Mucosa of stomach (tissue), 1 donor: Measurements from ENCODE around the gene LCP1.

Experiments used
- H3K27me3 ChIP-seq: one replicate; pipeline ENCODE4 v1.7.0; 2013; ENCODE audit warnings: mild to moderate bottlenecking, low read length; ENCODE audit not compliant: control insufficient read depth, insufficient read depth
- H3K36me3 ChIP-seq: one replicate; pipeline ENCODE4 v1.7.0; 2013; ENCODE audit warnings: low read length; ENCODE audit not compliant: control insufficient read depth, insufficient read depth
- H3K4me1 ChIP-seq: one replicate; pipeline ENCODE4 v1.7.0; 2013; ENCODE audit warnings: mild to moderate bottlenecking, low read length; ENCODE audit not compliant: control insufficient read depth, insufficient read depth
- H3K4me3 ChIP-seq: one replicate; pipeline ENCODE4 v1.7.0; 2013; ENCODE audit warnings: low read length
- H3K9ac ChIP-seq: one replicate; pipeline ENCODE4 v1.7.0; 2013; ENCODE audit warnings: mild to moderate bottlenecking, low read length, moderate library complexity
- H3K9me3 ChIP-seq: one replicate; pipeline ENCODE4 v1.7.0; 2013; ENCODE audit warnings: mild to moderate bottlenecking, low read length, moderate library complexity; ENCODE audit not compliant: control insufficient read depth
- donor health status: Pancreatic carcinoma.

LCP1 gene

DNA sequence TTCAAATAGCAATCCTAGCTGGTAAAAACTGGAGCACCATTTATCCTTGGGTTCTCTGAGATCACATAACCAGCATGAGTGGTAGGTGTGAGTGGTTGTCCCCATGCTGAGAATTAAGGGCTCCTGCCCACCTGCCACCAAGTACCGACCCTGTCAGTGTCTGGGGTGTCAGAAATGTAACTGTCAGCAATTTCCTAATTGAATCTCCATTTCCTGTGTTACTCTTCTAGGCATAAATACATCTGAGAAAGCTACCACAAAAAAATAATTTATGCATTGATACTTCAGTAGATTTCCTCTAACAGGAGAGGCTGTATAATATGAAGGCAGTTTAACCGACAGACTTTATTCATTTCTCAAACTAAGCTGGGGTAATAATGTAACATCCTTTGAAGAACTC lies 102.2 kb downstream of the LCP1 start:
- no peak overlapping the region for H3K9ac ChIP-seq
- no peaks in the 10 kb centered on the region for H3K9me3 ChIP-seq
- no peaks in the 10 kb centered on the region for H3K4me1 ChIP-seq
- H3K36me3 ChIP-seq, result no peaks in the 10 kb centered on the region
- H3K27me3 ChIP-seq, result no peaks in the 10 kb centered on the region
- no peak overlapping the region for H3K4me3 ChIP-seq

DNA sequence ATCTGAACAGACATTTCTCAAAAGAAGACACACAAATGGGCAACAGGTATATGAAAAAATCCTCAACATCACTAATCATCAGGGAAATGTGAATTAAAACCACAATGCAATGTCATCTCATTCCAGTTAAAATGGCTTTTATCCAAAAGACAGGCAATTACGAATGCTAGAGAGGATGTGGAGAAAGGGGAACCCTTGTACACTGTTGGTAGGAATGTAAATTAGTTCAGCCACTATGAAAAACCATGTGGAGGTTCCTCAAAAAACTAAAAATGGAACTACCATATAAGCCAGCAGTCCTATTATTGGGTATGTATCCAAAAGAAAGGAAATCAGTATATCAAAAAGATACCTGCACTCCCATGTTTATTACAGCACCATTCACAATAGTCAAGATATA lies 104.7 kb downstream of the LCP1 start:
- H3K9ac ChIP-seq, result no peak overlapping the region
- no peaks in the 10 kb centered on the region for H3K4me1 ChIP-seq
- no peak overlapping the region for H3K4me3 ChIP-seq
- no peaks in the 10 kb centered on the region for H3K36me3 ChIP-seq
- no peaks in the 10 kb centered on the region for H3K27me3 ChIP-seq
- no peaks in the 10 kb centered on the region for H3K9me3 ChIP-seq

DNA sequence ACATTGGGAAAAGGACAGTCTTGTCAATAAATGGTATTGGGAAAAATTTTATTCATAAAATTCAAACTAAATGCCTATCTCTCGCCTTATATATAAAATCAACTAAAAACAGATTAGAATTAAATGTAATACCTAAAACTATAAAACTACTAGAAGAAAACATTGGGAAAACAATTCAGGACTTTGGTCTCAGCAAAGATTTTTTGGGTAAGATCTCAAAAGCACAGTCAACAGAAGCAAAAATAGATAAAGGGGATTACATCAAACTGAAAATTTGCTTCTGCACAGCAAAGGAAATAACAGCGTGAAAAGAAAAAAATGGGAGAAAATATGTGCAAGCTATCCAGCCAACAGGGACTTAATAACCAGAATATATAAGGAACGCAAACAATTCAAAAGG lies 105.2 kb downstream of the LCP1 start:
- Histone ChIP-seq H3K9me3 (no peaks in the 10 kb centered on the region), H3K4me1 (no peaks in the 10 kb centered on the region), H3K36me3 (no peaks in the 10 kb centered on the region), H3K9ac (no peak overlapping the region), H3K4me3 (no peak overlapping the region), H3K27me3 (no peaks in the 10 kb centered on the region)
